ENCODE measurements around the gene UBR4.

DNA sequence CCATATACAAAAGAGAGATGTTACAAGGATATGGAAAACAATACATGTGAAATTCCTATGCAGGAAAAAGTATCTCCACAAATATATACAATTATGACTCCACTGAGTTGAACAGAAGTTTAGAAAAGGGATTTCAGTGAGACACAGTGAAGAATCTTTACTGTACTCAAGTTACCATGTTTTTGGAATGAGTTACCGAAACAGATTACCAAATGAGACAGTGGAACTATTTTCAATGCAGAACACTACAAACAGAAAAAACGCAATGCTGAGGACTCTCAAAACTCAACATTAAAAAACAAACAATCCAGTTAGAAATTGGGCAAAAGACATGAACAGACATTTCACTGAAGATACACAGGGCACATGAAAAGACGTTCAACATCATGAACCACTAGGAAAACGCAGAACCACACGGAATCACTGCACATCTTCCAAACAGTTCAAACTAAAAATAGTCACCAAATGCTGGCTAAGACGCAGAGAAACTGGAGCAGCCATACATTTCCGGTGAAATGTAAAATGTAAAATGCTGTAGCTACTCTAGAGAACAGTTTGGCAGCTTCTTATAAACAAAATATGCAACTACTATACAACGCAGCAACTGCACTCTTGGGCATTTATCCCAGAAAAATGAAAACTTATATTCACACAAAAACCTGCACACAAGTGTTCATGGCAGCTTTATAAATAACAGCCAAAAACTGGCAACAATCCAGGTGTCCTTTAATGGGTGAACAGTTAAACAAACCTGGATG, 118.7 kb downstream of the UBR4 start:
- TF ChIP-seq POLR2AphosphoS5 (IDR thresholded peaks at IDR 0.05; ENCODE audit: borderline replicate concordance, low read depth, low read length) = no peak
- TF ChIP-seq EZH2 (IDR thresholded peaks at IDR 0.05) = no peak

Measured in SK-N-MC (cell line).